WI38 (cell line): ENCODE results near the gene HDAC7.

ENCODE experiments used
- H3K4me3 ChIP-seq: 2 replicates; pipeline ENCODE4 v1.5.1; 2011; ENCODE audit warnings: low read depth, mild to moderate bottlenecking, control low read depth, low read length
- TF ChIP-seq, protein P1 (sequence below): IDR thresholded peaks from 2 replicates; pipeline ENCODE4 v1.5.1; 2012; ENCODE audit warnings: low read depth, mild to moderate bottlenecking, control low read depth, low read length

Gene HDAC7

DNA sequence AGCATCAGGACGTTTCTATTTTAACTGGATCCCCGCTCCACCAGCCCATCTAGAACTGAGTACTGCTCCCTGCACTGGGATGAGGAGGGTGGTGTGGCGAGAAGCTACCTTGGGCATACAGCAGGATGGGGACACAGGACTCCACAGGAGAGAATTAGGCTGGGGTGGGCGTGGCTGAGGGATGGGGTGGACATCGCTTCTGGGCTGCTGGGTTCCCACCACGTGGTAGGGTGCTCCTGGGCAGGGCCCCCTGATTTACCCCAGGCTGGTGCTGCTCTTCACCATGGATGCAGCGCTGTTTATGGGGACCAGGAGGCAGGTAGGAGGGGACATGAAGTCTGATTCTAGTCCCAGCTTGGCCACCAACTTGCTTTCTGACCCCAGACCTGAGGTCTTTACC, 43.2 kb upstream of the HDAC7 start:
- TF ChIP-seq, protein P1, sequence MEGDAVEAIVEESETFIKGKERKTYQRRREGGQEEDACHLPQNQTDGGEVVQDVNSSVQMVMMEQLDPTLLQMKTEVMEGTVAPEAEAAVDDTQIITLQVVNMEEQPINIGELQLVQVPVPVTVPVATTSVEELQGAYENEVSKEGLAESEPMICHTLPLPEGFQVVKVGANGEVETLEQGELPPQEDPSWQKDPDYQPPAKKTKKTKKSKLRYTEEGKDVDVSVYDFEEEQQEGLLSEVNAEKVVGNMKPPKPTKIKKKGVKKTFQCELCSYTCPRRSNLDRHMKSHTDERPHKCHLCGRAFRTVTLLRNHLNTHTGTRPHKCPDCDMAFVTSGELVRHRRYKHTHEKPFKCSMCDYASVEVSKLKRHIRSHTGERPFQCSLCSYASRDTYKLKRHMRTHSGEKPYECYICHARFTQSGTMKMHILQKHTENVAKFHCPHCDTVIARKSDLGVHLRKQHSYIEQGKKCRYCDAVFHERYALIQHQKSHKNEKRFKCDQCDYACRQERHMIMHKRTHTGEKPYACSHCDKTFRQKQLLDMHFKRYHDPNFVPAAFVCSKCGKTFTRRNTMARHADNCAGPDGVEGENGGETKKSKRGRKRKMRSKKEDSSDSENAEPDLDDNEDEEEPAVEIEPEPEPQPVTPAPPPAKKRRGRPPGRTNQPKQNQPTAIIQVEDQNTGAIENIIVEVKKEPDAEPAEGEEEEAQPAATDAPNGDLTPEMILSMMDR, result no peak
- no peak overlapping the region for H3K4me3 ChIP-seq

DNA sequence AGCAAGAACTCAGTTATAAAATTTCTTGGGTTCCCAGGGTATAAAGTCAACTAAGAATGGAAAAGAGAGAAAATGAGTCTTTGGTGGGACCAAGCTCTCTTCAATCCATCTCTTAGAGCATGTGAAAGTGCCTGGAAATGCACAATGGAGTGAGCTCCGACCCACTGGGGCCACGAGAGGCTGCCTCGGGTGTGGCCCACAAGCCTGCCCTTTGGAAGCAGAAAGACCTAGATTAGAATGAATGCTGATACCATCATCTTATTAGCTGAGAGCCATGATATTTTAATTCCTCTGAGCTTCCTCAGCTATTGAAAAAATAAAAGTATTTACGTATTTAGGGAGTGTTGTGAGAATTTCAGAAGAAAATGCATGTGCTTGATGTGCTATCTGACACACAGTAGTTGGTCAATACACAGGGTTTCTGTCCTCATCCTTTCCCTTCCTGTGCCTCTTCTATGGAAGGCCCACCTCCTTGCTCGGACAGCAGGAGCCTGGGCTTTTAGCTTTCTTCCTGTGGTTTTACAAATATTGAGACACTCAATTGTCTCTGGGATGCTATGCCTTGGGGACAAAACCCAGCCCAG, 42.6 kb upstream of the HDAC7 start:
- H3K4me3 ChIP-seq, result no peak overlapping the region

DNA sequence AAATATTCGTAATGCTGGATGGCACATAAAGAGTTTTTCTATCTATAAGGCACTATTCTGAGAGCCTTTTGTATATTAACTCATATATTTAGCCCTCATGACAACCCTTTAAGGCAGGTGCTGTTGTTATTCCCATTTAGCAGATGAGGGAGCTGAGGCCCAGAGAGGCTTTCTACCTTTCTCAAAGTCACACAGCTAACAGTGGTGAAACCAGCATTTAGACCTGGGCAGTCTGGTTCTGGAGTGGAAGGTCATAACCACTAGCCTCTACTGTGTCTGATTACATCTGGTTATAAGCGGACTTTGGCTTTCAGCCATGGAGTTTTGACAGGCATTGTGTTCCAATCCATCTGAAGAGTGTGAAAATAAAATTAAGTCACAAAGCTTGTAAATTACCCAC, 41.2 kb upstream of the HDAC7 start:
- H3K4me3 ChIP-seq, result no peak overlapping the region
- TF ChIP-seq, protein P1, result no peak

More for the DNA sequence above, 42.6 kb upstream of the HDAC7 start:
- TF ChIP-seq, protein P1, result no peak

DNA sequence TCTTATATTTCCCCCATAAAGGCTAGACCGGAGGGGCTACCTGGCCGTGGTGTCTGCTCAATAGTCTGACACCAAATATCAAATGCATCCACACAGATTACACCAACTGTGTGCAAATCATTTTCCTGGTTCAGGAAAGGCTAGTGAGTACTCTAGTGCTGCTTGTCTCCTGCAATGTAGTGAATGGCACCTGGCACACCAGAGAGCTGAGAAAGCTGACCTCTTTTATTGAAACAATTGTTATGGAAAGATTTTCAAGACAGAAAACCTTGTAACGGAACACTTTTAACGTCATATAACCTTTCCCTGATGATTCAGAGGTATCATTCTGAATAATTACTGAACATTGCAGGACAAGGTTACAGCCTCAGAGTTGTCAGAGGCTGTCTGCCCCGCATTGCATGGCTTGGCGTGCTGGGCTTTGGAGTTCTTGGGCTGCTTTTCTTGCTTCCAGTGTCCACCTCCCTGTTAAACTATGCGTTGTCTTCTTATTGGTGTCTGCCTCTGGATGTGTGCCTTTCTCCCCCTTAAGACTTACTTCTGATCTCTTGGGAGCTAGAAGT, 40.7 kb upstream of the HDAC7 start:
- H3K4me3 ChIP-seq, result no peak overlapping the region
- TF ChIP-seq, protein P1, result no peak

DNA sequence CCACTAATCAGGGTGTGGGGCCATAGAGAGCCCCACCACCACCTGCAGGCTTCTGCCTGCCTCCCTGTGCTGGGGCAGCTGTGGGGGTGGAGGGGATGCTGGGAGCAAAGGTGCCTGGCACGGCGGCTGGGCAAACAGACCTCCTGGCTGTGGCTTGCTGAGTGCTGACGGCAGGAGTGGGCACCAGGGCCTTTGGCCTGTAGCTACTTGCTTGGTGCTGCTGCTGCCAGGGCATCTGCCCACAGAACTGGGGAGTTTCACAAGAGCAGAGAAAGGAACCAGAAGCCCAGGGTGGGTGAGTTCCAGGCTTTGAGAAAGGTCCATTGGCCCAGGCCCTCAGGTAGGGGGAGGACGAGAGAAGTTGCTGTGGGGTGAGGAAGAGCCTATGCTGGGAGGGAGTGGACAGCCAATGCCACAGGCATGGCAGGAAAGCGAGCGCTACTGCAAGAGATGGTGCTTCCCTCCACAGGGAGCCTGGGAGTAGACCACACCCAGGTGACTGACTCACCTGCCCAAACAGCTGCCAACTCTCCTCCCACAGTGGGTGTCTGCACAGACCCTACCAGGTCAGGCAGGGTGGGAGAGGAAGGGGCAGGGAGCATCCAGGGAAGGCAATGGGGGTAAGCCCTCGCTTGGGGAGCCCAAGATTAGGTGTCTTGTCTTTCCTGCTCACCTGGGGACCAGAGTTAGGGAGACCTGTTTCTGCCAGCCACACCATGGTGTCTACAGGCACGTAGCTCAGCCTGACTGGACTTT, 39.0 kb upstream of the HDAC7 start:
- TF ChIP-seq, protein P1, result no peak
- no peak overlapping the region for H3K4me3 ChIP-seq

DNA sequence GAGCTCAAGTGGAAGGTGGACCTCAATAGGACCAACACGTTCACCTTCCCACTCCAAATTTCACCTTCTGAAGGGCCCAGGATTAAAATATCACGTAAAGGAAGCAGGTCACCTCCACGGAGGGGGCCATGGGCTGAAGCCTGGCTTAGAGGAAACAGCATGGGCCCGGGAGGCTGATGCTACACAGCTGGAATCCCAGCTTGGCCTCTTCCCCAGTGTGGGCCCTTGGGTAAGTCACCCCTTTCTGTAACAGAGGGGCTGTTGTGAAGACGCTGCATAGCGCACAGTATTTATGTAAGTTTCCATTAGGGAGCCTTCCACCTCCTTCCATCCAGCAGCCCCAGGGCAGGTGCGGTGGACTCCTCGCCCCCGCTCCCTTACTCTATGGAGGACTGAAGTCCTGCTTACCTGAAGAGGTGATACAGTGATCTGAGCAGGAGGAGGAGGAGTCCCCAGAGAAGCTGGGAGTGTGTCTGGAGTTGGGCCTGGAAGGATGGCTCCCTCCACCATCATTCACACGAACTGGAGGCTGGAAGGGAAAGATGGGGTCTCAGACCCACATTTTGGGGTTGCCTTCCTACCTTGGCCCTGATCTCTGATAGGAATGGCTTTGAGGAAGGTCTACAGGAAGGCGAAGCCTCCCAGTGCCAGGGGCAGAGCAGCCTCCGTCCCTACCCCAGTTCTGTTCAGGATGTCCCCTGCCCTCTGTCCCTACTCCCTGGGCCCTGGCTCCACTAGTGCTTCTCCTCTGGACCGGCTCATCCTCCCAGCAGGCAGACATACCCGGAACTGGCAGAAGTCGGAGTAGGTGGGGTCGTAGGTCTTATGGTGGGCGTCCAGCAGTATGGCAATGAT, 37.2 kb upstream of the HDAC7 start:
- TF ChIP-seq, protein P1, result no peak
- H3K4me3 ChIP-seq, result no peak overlapping the region
